ENCODE data around the gene CDH23.

The CDH23 gene

GRCh38 chr10:71744897-71745663 lies 348.4 kb downstream of the CDH23 start:
- no peak for DNase-seq (ENCODE audit: low spot score)

- DNase-seq (ENCODE audit: low spot score), result no peak
Measured at GRCh38 chr10:71745664-71746250, 349.0 kb downstream of the CDH23 start.

- peak; percentile 35 for DNase-seq (ENCODE audit: low spot score)
Measured at GRCh38 chr10:71746344-71747037, 349.8 kb downstream of the CDH23 start.

GRCh38 chr10:71747039-71747531 lies 350.4 kb downstream of the CDH23 start:
- no peak for DNase-seq (ENCODE audit: low spot score)

GRCh38 chr10:71747551-71748523 lies 351.1 kb downstream of the CDH23 start:
- no peak for DNase-seq (ENCODE audit: low spot score)

- DNase-seq (ENCODE audit: low spot score), result peak; percentile 88
Measured at GRCh38 chr10:71748671-71749191, 352.0 kb downstream of the CDH23 start.

GRCh38 chr10:71749396-71749795 lies 352.7 kb downstream of the CDH23 start:
- DNase-seq (ENCODE audit: low spot score), result no peak

GRCh38 chr10:71750124-71750841 lies 353.6 kb downstream of the CDH23 start:
- no peak for DNase-seq (ENCODE audit: low spot score)

- DNase-seq (ENCODE audit: low spot score), result no peak
Measured at GRCh38 chr10:71750986-71751385, 354.3 kb downstream of the CDH23 start.

GRCh38 chr10:71751515-71752224 lies 354.9 kb downstream of the CDH23 start:
- DNase-seq (ENCODE audit: low spot score), result no peak

- peak; percentile 43 for DNase-seq (ENCODE audit: low spot score)
Measured at GRCh38 chr10:71752391-71753090, 355.8 kb downstream of the CDH23 start.

- no peak for DNase-seq (ENCODE audit: low spot score)
Measured at GRCh38 chr10:71753091-71753959, 356.6 kb downstream of the CDH23 start.

GRCh38 chr10:71753960-71754505 lies 357.3 kb downstream of the CDH23 start:
- no peak for DNase-seq (ENCODE audit: low spot score)

- no peak for DNase-seq (ENCODE audit: low spot score)
Measured at GRCh38 chr10:71754562-71754961, 357.8 kb downstream of the CDH23 start.

- no peak for DNase-seq (ENCODE audit: low spot score)
Measured at GRCh38 chr10:71755179-71755879, 358.6 kb downstream of the CDH23 start.

GRCh38 chr10:71756311-71757191 lies 359.8 kb downstream of the CDH23 start:
- DNase-seq (ENCODE audit: low spot score), result peak; percentile 57
